ENCODE measurements around the gene RGR. TPM values are rescaled to one million over a fixed set of nuclear protein-coding genes. Genes with fewer than 3 reads are reported as not detected.

RGR gene
- total RNA-seq, 1 experiment from 2014 or later, result not detected

GRCh38 chr10:84237199-84238051 is 7.4 kb upstream of the RGR start (continued):
- TF ChIP-seq ZNF281 (CRISPR knock-in tag; IDR thresholded peaks at IDR 0.05) (0 out of 2 replicates have a peak, but pooled peaks have one; percentile 69), TEAD4 (CRISPR knock-in tag; IDR thresholded peaks at IDR 0.05) (peak; percentile 56; the same call in 1 of the 2 replicates), ZNF396 (CRISPR knock-in tag; IDR thresholded peaks at IDR 0.05; ENCODE audit: borderline replicate concordance) (no peak), FOXK1 (CRISPR knock-in tag; IDR thresholded peaks at IDR 0.05) (peak; percentile 75), MYBL2 (CRISPR knock-in tag; IDR thresholded peaks at IDR 0.05) (0 out of 2 replicates have a peak, but pooled peaks have one; percentile 53), KAT7 (CRISPR knock-in tag; IDR thresholded peaks at IDR 0.05; ENCODE audit: borderline replicate concordance) (no peak), FOXP1 (CRISPR knock-in tag; IDR thresholded peaks at IDR 0.05; ENCODE audit: borderline replicate concordance) (peak; percentile 89; the same call in 1 of the 2 replicates), JAZF1 (CRISPR knock-in tag; IDR thresholded peaks at IDR 0.05) (no peak), GABPB1 (CRISPR knock-in tag; IDR thresholded peaks at IDR 0.05) (no peak), NR2C2 (CRISPR knock-in tag; IDR thresholded peaks at IDR 0.05) (peak; percentile 53; the same call in 1 of the 2 replicates), RELA (CRISPR knock-in tag; IDR thresholded peaks at IDR 0.05; ENCODE audit: borderline replicate concordance) (peak; percentile 80; the same call in 1 of the 2 replicates), SP1 (CRISPR knock-in tag; conservative IDR thresholded peaks at IDR 0.05) (no peak), ZBTB21 (CRISPR knock-in tag; IDR thresholded peaks at IDR 0.05; ENCODE audit: borderline replicate concordance) (no peak; the same call in 1 of the 2 replicates), NFE2L1 (CRISPR knock-in tag; IDR thresholded peaks at IDR 0.05) (no peak; the same call in 1 of the 2 replicates), NFATC4 (CRISPR knock-in tag; IDR thresholded peaks at IDR 0.05) (no peak), JUN (CRISPR knock-in tag; IDR thresholded peaks at IDR 0.05) (no peak), CTCF (IDR thresholded peaks at IDR 0.05) (peak; percentile 86), ZNF263 (CRISPR knock-in tag; IDR thresholded peaks at IDR 0.05; ENCODE audit: low read depth) (no peak), TP53 (CRISPR knock-in tag; IDR thresholded peaks at IDR 0.05) (peak; percentile 85), ZSCAN18 (CRISPR knock-in tag; IDR thresholded peaks at IDR 0.05) (no peak)
- TF ChIP-seq, protein P1, sequence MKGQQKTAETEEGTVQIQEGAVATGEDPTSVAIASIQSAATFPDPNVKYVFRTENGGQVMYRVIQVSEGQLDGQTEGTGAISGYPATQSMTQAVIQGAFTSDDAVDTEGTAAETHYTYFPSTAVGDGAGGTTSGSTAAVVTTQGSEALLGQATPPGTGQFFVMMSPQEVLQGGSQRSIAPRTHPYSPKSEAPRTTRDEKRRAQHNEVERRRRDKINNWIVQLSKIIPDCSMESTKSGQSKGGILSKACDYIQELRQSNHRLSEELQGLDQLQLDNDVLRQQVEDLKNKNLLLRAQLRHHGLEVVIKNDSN (CRISPR knock-in tag; IDR thresholded peaks at IDR 0.05), result peak; percentile 71
- TF ChIP-seq, protein P2, sequence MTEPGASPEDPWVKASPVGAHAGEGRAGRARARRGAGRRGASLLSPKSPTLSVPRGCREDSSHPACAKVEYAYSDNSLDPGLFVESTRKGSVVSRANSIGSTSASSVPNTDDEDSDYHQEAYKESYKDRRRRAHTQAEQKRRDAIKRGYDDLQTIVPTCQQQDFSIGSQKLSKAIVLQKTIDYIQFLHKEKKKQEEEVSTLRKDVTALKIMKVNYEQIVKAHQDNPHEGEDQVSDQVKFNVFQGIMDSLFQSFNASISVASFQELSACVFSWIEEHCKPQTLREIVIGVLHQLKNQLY (CRISPR knock-in tag; IDR thresholded peaks at IDR 0.05), result no peak
- TF ChIP-seq, protein P3, sequence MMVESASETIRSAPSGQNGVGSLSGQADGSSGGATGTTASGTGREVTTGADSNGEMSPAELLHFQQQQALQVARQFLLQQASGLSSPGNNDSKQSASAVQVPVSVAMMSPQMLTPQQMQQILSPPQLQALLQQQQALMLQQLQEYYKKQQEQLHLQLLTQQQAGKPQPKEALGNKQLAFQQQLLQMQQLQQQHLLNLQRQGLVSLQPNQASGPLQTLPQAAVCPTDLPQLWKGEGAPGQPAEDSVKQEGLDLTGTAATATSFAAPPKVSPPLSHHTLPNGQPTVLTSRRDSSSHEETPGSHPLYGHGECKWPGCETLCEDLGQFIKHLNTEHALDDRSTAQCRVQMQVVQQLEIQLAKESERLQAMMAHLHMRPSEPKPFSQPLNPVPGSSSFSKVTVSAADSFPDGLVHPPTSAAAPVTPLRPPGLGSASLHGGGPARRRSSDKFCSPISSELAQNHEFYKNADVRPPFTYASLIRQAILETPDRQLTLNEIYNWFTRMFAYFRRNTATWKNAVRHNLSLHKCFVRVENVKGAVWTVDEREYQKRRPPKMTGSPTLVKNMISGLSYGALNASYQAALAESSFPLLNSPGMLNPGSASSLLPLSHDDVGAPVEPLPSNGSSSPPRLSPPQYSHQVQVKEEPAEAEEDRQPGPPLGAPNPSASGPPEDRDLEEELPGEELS (CRISPR knock-in tag; IDR thresholded peaks at IDR 0.05), result peak; percentile 91
- TF ChIP-seq, protein P4, sequence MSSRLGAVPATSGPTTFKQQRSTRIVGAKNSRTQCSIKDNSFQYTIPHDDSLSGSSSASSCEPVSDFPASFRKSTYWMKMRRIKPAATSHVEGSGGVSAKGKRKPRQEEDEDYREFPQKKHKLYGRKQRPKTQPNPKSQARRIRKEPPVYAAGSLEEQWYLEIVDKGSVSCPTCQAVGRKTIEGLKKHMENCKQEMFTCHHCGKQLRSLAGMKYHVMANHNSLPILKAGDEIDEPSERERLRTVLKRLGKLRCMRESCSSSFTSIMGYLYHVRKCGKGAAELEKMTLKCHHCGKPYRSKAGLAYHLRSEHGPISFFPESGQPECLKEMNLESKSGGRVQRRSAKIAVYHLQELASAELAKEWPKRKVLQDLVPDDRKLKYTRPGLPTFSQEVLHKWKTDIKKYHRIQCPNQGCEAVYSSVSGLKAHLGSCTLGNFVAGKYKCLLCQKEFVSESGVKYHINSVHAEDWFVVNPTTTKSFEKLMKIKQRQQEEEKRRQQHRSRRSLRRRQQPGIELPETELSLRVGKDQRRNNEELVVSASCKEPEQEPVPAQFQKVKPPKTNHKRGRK (CRISPR knock-in tag; IDR thresholded peaks at IDR 0.05; ENCODE audit: borderline replicate concordance), result no peak

Measured in WTC11 (cell line).